22Rv1 (cell line): ENCODE measurements around the gene HIGD1A.

Experiments
- ZFX ChIP-seq: fragments of 450-650 bp; IDR thresholded peaks from 2 replicates; pipeline ENCODE4 v1.6.1; 2017; ENCODE audit warnings: antibody characterized with exemption, borderline replicate concordance
- TF ChIP-seq, protein P1 (sequence below): fragments of 450-650 bp; IDR thresholded peaks from 2 replicates; pipeline ENCODE4 v1.5.1; 2017; ENCODE audit warnings: mild to moderate bottlenecking

DNA sequence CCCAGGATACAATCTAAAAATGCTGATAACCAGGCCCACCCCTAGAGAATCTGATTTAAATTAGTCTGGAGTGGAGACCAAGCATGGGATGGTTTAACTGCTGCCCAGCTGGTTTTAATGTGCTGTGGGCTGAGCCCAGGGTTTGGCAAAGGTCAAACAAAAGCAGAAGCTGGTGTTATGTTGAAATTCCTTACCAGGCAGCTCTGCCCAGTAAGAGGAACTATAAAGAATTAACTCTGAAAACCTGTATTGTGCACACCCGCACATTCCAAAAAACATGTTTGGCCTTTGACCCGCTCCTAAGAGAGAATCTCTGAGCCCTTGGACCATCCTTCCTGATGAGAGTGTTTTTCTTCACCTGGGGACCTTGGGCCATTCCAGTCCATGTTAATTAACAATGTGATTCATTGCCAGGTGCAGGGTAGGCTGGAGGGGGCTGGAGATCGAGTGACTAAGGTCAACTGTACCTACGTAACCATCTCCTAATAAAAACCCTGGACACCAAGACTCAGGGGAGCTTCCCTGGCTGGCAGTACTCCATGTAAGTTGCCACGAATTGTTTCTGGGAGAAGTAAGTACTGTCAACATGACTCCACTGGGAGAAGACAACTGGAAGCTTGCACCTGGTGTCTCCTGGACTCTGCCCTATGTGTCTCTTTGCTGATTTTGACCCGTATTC lies 42.1 kb downstream of the HIGD1A start:
- TF ChIP-seq, protein P1, sequence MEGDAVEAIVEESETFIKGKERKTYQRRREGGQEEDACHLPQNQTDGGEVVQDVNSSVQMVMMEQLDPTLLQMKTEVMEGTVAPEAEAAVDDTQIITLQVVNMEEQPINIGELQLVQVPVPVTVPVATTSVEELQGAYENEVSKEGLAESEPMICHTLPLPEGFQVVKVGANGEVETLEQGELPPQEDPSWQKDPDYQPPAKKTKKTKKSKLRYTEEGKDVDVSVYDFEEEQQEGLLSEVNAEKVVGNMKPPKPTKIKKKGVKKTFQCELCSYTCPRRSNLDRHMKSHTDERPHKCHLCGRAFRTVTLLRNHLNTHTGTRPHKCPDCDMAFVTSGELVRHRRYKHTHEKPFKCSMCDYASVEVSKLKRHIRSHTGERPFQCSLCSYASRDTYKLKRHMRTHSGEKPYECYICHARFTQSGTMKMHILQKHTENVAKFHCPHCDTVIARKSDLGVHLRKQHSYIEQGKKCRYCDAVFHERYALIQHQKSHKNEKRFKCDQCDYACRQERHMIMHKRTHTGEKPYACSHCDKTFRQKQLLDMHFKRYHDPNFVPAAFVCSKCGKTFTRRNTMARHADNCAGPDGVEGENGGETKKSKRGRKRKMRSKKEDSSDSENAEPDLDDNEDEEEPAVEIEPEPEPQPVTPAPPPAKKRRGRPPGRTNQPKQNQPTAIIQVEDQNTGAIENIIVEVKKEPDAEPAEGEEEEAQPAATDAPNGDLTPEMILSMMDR = no peak
- no peak for TF ChIP-seq ZFX
